ENCODE data around the gene PTPRG.

The PTPRG gene

DNA sequence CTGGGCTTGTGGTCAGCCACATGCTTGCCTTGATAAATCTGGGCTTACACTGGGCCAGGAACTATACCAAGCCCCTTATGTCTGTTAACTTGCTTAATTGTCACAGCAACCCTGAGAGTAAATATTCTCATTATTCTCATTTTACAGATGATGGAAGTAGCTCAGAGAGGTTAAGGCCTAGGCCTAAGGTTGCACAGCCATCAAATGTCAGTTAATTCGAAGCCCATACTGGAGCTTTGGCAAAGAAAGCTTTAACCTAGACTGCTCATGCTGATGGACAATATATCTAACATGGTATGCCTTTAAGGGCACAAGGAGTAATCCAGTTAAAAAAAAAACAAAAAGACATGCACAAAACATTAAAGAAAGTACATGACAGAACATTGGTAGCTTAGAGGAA, 591.9 kb downstream of the PTPRG start:
- DNase-seq (ENCODE audit: low read depth): no peak

- DNase-seq (ENCODE audit: low read depth): no peak
Measured at GRCh38 chr3:62154457-62155148, 593.2 kb downstream of the PTPRG start.

GRCh38 chr3:62159056-62159708, 597.8 kb downstream of the PTPRG start:
- no peak for DNase-seq (ENCODE audit: low read depth)

DNA sequence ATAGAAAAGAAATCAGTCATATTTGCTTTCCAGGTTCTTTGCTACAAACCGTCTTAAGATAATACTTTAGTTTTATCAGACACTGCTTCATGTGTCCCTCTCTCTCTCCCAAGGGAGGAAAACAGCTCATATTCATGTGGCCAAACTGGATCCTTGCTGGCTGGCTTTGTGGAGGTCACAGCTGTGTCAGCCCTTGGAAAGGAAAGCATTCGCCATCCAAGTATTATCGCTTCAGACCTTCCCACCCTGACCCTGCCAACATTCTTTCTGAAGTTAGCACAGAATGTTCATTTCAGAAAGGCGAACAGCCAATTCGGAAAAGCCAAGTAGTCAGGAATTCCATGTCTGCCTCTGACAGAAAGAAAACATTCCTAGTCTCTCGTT, 598.3 kb downstream of the PTPRG start:
- no peak for DNase-seq (ENCODE audit: low read depth)

DNA sequence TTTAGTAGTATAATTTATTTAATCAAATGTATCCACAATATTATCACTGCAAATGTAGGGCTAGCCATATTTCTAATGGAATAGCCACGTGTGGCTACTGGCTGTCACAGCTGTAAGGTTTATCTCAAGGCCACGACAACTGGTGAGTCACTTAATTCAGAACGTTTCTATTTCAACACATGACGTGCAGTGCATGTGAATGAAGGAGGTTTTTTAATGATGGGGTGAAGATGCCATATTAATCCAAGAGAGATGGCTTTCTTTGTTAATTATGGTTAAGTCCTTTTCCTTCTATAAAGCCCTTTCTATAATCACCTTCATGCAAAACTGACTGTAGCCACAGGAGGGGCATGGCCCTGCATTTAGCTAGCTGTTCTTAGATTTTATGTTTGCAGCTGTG, 600.0 kb downstream of the PTPRG start:
- no peak for DNase-seq (ENCODE audit: low read depth)

DNA sequence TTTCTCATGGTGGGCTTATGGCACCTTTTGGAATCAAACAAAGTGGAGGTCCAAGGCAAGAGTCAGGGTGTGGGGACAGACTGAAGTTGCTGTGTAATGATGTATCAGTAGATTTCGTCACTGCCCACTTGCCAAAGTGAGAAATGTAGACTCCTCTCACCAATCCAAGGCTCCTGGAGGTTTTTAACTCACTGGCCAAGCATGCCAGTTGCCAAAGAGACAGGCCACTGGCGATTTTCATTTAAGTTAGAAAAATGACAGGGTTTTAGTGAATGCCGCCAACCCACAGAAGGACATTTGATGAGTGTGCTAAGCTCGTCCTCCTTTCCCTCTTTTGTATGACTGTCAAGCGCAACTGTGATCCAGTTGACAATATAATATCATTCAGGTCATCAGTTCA, 602.8 kb downstream of the PTPRG start:
- DNase-seq (ENCODE audit: low read depth): no peak

GRCh38 chr3:62164746-62165145, 603.4 kb downstream of the PTPRG start:
- DNase-seq (ENCODE audit: low read depth): no peak

GRCh38 chr3:62167566-62168262, 606.3 kb downstream of the PTPRG start:
- DNase-seq (ENCODE audit: low read depth): no peak

DNA sequence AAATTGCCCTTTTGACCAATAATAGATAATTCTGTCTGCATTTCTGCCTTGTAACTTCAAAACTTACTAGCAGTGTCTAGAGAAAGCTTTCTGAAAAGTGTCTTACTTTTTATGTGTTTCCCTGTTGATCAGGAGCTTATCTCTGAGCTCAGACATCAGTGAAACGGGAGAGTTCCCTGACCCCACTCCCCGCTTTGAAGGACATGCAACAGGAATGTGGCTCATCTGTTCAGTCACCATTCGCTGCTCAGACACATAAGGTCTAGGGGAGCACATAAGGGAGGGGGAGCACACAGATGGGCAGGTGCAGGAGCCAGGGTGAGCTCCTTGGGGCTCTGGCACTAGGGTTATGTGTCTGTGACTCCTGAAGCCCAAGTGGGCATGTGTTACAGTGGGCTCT, 607.0 kb downstream of the PTPRG start:
- DNase-seq (ENCODE audit: low read depth): no peak

- no peak for DNase-seq (ENCODE audit: low read depth)
Measured at GRCh38 chr3:62169906-62170660, 608.7 kb downstream of the PTPRG start.

DNA sequence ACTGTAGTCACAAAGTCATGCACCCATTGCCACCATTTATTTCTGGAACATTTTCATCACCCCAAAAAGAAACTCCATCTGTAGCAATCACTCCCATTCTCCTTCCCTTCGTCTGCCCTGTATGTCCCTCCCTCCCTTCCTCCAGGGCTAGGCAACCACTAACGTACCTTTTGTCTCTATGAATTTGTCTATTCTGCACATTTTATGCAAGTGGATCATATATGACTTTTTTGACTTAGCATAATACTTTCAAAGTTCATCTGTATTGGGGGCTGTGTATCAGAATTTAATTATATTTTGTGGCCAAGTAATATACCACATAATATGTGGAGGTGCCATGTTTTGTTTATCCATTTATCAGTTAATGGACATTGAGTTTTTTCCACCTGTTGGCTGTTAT, 610.4 kb downstream of the PTPRG start:
- no peak for DNase-seq (ENCODE audit: low read depth)

DNA sequence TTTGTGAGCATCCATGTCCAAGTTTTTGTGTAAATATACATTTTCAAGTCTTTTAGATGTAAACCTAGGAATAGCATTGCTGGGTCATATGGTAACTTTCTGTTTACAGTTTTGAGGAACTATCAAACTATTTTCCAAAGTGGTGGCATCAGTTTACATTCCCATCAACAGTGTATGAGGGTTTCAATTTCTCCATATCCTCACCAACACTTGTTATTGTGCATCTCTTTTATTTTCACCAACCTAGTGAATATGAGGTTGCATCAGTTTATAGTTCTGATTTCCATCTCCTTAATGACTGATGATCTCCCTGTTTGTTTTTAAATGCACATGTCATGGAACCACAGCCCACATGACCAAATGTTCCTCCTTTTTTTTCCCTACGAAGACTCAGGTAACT, 610.8 kb downstream of the PTPRG start:
- no peak for DNase-seq (ENCODE audit: low read depth)

- DNase-seq (ENCODE audit: low read depth): no peak
Measured at GRCh38 chr3:62173939-62174515, 612.7 kb downstream of the PTPRG start.

- no peak for DNase-seq (ENCODE audit: low read depth)
Measured at GRCh38 chr3:62175161-62175560, 613.8 kb downstream of the PTPRG start.

DNA sequence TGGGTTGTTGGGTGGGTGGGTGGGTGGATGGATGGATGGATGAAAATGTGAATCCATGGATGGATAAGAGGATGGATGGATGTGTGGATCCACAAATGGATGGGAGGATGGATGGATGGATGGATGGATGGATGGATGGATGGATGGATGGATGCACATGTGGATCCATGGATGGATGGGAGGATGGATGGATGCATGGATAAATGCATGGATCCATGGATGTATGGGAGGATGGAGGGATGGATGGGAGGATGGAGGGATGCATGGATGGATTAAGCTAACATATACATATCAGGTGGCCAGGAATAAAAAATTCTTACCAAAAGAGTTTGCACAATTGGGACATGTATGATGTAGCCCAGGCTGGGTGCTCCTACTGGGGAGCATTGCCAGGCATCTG, 616.7 kb downstream of the PTPRG start:
- DNase-seq (ENCODE audit: low read depth): no peak

DNA sequence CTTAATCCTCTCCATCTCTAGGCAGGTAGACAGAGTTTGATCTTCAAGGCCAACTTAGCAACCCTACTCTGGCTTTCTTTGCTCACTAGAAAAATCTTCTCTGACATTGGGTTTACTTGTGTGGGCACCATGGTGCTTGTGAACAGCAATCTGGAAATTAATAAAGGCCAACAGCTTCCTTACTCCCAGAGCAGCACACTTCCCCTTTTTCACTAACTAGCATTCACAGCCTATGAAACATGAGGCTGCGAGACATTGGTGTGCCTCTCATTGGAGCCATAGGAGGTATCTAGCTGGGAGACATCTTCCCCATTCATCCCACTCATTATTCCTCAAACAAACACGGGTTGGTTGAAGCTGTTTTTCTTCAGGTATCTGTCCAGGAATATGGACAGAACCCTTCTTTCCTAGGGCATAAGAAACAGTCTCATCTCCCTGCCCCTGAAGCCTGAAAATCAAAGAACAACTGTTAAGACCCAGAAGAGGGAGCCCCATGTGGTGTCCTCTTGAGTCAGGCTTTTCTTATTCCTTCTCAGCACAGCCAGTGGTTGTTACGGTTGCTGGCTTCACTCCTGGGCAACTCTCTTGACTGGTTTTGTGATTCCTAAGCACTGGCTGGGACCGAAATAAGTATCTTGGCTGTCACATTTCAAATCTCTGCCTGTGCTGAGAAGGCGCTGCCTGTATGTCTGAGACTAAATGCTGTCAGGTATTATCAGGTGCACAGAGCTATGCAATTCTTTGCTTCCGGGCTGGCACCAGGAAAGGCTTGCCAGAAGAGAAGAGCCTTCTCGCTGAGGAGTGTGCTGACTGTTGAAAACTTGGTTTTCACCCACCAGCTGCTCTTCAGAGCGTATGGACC, 617.6 kb downstream of the PTPRG start:
- DNase-seq (ENCODE audit: low read depth): no peak

GRCh38 chr3:62180514-62180913, 619.1 kb downstream of the PTPRG start:
- DNase-seq (ENCODE audit: low read depth): no peak

DNA sequence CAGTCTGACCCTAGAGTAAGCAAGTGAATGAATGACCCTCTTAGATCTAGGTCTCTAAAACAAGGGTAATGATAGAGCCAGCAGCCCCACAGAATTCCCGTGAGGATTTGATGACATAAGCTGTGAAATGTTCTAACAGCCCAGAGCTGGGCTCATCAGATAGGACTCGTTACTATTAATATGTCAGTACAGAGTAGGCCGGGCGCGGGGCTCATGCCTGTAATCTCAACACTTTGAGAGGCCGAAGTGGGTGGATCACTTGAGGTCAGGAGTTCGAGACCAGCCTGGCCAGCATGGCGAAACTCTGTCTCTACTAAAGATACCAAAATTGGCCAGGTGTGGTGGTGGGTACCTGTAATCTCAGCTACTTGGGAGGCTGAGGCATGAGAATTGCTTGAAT, 621.7 kb downstream of the PTPRG start:
- no peak for DNase-seq (ENCODE audit: low read depth)

GRCh38 chr3:62183969-62184368, 622.6 kb downstream of the PTPRG start:
- no peak for DNase-seq (ENCODE audit: low read depth)

- no peak for DNase-seq (ENCODE audit: low read depth)
Measured at GRCh38 chr3:62184559-62184958, 623.2 kb downstream of the PTPRG start.

GRCh38 chr3:62187022-62187431, 625.7 kb downstream of the PTPRG start:
- DNase-seq (ENCODE audit: low read depth): no peak
